Cardiac fibroblast (primary cell): ENCODE data around the gene ABCA9.
A peak's percentile ranks its signal among the peaks of the same experiment; 100 is the strongest.

Experiments used
- DNase-seq, 2 donors: peaks; one replicate each; pipeline versions ENCODE4 v3.0.0 to v3.0.0-alpha.2; 2010; ENCODE audit warnings: low read depth in 2 of 2
- H3K4me3 ChIP-seq, 2 donors: replicated peaks in 1 of 2; 1 replicate in 1 of 2; 2 replicates in 1 of 2; pipeline ENCODE4 v1.5.1; 2011; ENCODE audit warnings: low read depth in 2 of 2, low read length in 2 of 2, mild to moderate bottlenecking in 2 of 2, moderate library complexity in 1 of 2
- TF ChIP-seq, protein P1 (sequence below): IDR thresholded peaks from one replicate; pipeline ENCODE4 v1.5.1; 2011; ENCODE audit warnings: low read depth, mild to moderate bottlenecking, low read length, inconsistent platforms

Gene ABCA9

DNA sequence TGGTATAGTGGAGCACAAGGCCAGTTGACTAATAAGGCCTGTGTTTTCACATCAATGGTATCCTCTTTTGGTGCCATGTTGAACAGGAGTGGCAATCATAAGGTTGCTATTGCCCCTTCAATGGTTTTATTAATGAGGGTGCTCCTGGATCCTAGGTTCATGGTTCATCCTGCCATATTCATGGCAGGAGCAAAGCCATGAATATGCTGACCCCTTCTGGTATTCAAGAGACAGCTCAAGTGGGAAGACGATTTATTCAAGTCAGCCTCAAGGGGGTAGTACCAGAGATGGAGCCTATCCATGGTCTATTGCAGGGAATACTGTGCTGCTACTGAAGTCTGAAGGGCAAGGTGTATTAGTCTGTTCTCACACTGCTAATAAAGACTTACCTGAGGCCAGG, 2.6 kb downstream of the ABCA9 start:
- TF ChIP-seq, protein P1, sequence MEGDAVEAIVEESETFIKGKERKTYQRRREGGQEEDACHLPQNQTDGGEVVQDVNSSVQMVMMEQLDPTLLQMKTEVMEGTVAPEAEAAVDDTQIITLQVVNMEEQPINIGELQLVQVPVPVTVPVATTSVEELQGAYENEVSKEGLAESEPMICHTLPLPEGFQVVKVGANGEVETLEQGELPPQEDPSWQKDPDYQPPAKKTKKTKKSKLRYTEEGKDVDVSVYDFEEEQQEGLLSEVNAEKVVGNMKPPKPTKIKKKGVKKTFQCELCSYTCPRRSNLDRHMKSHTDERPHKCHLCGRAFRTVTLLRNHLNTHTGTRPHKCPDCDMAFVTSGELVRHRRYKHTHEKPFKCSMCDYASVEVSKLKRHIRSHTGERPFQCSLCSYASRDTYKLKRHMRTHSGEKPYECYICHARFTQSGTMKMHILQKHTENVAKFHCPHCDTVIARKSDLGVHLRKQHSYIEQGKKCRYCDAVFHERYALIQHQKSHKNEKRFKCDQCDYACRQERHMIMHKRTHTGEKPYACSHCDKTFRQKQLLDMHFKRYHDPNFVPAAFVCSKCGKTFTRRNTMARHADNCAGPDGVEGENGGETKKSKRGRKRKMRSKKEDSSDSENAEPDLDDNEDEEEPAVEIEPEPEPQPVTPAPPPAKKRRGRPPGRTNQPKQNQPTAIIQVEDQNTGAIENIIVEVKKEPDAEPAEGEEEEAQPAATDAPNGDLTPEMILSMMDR, result peak; percentile 8
- DNase-seq, result no peak
- no peak overlapping the region for H3K4me3 ChIP-seq

GRCh38 chr17:69057280-69057679, 3.4 kb downstream of the ABCA9 start:
- H3K4me3 ChIP-seq, result no peak overlapping the region
- DNase-seq, result no peak
- TF ChIP-seq, protein P1, result no peak

- DNase-seq, result no peak
- TF ChIP-seq, protein P1, result no peak
- no peak overlapping the region for H3K4me3 ChIP-seq
Observed at GRCh38 chr17:69056179-69056823, 4.4 kb downstream of the ABCA9 start.

GRCh38 chr17:69055334-69055733, 5.4 kb downstream of the ABCA9 start:
- no peak for DNase-seq
- no peak overlapping the region for H3K4me3 ChIP-seq
- TF ChIP-seq, protein P1, result no peak

- TF ChIP-seq, protein P1, result no peak
Observed at GRCh38 chr17:69050999-69051775, 9.5 kb downstream of the ABCA9 start.

GRCh38 chr17:69048634-69049033, 12.1 kb downstream of the ABCA9 start:
- TF ChIP-seq, protein P1, result no peak

More at GRCh38 chr17:69050999-69051775, 9.5 kb downstream of the ABCA9 start:
- DNase-seq, result peak; percentile 78 to 84
- H3K4me3 ChIP-seq, result no peak overlapping the region

More at GRCh38 chr17:69048634-69049033, 12.1 kb downstream of the ABCA9 start:
- no peak for DNase-seq
- no peak overlapping the region for H3K4me3 ChIP-seq
